Germinal center (tissue), 1 donor: ENCODE measurements around the gene NEUROD1.

Experiments used
- DNase-seq: peaks from one replicate; pipeline ENCODE4 v3.0.0; 2012; ENCODE audit warnings: mixed read lengths, low spot score

The NEUROD1 gene

DNA sequence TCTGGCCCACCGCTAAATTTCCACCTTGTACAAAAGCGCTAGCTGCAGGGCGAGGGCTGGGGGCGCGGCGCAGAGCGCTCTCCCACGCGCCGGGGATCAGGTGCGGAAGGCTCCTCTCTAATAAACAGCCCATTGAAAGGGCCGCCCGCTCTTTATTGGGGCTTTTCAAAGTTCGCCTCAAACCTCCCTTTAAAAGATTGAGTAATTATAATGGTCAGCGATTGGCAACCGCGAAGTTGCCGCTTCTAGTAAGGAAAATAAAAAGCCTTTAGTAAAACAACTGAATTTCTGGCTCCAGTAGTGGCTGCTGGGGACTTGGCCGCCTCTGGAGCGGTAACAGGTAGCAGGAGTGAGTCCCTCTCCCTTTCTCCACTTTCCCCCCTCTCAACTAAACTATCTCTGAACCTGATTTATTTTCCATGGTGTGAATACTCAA, 755 bp downstream of the NEUROD1 start:
- no peak for DNase-seq

DNA sequence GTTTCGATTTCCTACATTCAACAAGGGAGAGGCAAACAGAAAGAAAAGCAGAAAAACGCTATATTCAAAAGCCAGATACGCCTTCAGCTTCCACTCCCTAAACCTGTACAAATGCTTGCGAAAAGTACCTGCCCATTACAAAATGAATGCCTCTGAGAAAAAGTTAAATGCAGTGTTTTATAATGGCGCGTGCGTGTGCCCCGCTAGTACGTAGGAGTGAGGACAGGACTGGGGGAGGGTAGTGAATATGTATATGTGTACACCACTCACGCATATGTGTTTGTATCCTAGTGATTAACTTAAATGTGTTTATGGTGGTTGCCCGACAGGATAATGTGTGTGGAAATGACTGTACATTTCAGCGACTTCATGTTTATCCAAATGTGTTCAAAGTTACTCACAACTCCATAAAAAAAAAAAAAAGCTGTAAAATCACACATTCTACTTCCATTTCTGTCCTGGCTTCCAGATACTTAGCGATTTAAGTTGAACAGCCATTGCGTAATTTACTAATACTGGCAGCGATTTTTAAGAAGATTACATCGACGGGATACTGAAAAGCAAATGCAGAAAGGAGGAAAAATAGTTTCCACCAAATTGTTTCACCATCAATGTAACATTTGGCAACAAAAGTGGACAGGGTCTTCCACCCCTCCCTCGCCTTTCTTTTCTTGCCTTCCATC, 1.3 kb downstream of the NEUROD1 start:
- no peak for DNase-seq

DNA sequence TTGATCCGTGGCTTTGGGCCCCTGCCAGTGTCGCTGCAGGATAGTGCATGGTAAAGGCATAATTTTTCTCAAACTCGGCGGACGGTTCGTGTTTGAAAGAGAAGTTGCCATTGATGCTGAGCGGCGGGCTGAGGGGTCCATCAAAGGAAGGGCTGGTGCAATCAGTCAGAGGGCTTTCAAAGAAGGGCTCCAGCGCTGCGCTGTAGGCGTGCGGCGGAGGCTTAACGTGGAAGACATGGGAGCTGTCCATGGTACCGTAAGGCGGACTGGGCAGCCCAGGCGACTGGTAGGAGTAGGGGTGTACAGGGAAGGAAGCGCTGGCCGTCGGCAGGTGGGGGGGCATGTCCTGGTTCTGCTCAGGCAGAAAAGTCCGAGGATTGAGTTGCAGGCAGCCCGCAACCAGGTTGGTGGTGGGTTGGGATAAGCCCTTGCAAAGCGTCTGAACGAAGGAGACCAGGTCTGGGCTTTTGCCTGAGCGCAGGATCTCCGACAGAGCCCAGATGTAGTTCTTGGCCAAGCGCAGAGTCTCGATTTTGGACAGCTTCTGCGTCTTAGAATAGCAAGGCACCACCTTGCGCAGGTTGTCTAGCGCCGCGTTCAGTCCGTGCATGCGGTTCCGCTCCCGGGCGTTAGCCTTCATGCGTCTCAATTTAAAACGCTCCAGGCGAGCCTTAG, 2.3 kb downstream of the NEUROD1 start:
- DNase-seq = no peak

DNA sequence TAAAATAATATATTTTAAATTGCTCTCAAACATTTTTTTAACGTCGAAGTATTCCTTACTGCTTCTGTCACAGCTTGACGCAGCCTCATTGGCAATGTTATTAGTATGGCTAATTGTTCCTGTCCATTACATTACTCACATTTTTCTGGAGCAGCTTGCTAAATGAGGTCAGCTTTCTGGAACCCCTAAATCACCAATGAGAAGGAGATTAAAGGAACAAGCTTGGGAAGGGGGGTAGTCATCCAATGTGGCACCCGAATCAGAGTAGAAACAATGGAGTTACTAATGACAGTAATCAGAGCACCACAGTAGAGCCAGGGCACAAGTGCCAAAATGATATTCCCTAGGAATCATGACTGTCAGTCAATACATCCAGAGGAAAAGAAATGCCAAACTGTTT, 5.1 kb downstream of the NEUROD1 start:
- no peak for DNase-seq

DNA sequence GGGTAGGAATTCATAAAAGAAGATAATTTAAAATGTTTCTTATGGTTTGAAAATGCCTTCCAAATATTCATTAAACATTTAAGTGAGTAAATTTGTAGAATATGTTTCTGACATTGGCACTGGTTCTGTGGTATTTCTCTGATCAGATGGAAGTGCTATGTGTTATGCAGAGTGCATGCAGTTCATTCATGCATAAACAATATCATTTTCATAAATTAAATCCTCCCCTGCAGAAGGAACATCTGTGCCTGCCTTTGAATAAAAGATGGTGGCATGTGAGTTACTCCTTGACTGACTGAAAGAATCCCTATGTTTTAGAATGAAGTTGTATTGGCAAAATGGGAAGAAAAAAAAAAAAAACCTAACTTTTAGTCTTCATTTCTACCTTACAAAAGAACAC, 5.9 kb downstream of the NEUROD1 start:
- no peak for DNase-seq

DNA sequence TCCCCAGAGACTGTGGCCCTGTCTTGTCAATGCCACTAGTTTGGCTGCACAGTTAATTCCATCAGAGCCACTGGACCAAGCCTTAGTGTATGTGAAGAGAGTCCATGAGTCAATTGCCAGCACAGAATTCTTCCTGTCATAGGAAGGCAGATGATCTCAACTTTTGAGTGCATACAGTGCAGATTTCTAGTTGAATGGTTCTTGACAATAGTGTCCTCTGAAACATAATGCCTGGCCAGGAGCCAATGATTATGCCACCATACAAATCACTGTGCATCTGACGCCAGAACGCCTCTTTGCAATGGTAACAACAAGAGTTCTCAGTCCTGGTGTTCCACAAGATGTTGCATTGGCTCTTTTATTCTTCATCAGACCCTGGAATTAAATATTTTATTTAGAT, 7.1 kb downstream of the NEUROD1 start:
- DNase-seq = no peak

DNA sequence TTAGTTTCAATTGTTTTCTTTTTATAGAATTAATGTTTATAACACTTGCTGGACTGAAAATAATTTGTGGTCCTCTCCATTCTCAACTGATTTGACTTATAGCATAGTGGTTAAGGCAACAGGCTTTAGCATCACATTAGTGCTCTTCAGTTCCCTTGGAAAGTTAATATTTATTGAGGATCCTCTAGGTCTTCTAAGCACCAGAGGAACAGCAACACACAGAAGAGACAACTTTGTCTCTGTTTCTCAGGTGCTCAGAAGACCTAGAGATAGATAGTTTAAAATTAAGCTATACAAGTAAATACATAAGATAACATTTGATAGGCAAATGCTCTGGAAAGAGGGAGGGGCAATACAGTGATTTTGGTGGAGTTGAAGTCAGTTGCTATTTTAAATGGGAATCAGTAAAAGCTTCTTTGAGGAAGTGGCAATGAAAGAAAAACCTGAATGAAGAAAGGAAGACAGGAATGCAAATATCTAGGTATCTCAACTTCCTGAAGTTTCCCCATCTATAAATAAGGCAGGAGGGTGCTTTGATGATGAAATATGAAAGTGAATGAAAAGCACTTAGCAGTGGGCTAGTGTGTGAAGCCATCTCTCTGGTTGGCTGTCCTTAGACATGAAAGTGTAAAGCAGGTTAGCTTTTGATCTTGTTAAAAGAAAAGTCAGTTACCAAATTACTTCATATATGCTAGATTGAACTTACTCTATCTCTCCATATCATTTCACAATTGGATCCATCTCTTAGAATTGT, 7.9 kb downstream of the NEUROD1 start:
- no peak for DNase-seq

DNA sequence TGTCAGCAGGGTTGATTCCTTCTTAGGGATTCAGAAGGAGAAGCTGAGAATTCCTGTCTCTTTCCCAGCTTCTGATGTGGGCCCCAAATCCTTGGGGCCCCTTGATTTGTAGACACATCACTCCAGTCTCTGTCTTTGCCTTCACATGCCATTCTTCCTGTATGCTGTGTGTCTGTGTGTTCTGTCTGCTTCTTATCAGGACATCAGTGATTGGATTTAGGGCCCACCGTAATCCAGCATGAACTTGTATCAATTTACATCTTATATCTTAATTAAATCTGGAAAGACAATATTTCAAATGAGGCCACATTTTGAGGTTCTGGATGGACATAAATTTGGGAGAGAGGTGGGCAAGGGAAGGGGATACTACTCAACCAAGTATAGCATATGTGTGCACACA, 9.7 kb downstream of the NEUROD1 start:
- no peak for DNase-seq

DNA sequence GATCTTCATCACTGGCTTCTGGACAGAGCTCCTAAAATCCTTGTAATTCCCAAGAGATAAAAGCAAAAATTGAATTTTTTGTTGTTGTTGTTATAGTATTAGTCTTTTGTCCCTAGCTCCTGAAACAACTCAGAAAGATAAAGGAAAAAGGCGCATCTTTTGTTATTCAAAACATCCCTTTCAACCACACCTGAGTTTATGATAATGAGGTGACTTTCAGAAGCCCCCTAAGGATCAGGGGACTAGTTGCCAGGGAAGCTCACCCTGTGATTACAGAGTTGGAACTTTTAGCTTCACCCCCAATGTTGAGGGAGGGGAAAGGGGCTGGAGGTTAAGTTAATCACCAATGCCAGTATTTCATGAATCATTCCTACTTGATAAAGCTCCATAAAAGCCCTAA, 13.1 kb downstream of the NEUROD1 start:
- DNase-seq = no peak

DNA sequence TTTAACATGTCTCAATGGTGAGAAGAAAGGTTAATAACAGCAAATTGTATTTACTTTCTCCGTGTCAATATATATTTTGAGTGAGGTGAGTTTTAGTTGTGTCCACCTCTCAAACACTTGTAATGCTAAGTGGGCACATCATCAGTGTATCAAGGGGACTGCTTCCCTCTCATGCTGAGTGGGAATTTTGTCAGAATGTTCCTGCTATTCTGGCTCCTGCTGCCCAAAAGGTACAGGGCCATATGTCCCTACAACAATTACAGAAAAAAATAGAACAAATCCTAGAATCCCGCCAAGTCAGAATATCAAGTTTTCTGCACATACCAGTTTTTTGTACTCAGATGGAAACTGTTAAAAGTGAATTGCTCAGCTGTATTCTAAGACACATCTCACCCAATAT, 18.0 kb downstream of the NEUROD1 start:
- no peak for DNase-seq

DNA sequence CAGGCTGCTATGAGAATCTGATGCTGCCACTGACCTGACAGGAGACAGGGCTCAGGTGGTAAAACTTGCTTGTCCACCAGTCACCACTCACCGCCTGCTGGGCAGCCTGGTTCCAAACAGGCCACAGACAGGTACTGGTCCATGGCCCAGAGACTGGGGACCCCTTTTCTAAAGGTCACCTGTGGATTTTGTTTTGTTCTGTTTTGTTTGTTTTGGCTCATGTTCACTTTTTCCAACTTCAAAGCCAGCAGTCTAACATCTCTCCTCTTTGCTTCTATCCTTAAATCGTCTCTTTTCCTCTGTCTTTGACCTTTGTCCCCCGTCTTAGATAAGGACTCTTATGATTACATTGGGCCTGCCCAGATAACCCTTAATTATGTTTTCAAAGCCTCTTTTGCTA, 20.1 kb downstream of the NEUROD1 start:
- no peak for DNase-seq

DNA sequence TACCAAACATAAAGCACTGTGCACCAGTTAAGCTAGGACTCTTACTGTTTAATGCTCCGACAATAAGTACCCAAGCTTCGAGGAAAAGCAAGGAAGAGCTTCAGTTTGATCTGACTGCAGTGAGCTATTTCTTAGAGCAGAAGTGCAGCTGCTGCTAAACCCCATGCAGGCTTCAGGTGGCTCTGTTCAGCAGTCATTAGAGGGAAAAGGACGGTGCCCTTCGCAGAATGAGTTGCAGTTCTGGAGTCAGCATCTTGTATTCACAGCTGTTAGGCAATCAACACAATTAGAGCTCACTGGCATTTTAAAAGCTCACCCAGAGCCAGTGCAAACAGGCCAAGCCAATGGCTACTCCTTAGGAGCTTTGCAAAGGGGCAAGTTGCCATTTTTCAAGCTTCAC, 21.9 kb downstream of the NEUROD1 start:
- DNase-seq = no peak

DNA sequence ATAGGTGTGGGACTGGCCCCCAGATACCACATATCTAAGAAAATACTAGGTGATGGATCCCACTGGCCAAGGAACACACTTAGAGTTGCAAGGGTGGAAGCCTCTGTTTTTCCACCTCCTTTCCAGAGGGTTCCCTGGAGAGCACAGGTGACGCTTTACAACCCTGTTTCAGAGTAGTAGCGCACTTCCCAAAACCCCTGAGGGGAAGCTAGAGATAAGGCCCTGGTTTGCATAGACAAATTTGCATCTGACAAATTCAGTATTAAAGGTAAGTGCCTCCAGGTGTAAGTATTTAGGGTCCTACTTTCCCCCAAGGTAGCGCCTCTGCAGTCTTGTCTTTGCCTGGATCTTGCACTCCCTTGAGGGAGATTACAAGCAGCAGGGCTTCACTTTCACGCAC, 22.9 kb downstream of the NEUROD1 start:
- peak; percentile 35 for DNase-seq

DNA sequence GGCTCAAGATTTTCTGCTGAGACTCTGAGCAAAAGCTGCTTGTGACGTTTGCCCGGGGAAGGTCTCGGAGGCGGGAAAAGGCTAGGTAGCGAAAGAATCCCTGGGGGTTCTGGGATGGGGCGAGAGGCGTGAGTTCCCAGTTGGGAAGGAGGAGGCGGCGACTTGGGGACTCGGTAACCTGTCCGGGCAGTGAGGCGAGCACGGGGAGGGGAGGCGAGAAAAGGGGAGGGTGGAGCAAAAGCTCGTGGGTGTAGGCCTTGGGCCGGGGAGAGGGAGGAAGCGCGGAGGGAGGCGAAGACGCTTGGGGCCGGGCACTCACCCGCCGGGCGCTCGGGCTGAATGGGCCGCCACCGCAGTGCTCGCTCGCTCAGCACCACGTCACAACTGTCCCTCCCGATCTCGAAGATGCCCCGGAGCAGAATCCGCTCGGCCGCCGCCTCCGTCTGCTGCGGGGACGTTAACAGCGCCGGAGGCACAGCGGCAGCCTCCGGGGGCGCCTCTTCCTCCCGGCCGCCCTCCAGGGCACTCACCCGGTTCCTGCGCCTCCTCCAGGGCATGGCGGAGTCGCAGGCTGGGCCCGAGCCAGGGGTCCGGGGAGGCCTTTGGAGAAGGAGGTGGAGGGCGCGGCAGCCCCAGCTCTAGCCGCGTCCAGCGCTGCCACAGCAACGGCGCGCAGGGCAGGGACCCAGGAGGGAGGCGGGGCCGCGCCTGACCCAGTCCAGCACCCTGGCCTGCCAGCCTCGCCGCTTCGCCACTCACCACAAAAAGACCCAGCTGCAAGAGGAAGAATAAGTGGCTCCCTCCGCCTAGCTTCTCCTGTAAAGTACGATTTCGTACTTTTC, 23.6 kb downstream of the NEUROD1 start, which contains the start of gene CERKL:
Gene CERKL, minus strand, starts transcription at position 656 of the 842 bp plus-strand sequence. Its CDS starts 99 bp downstream, at position 557.
- DNase-seq = peak; percentile 54

DNA sequence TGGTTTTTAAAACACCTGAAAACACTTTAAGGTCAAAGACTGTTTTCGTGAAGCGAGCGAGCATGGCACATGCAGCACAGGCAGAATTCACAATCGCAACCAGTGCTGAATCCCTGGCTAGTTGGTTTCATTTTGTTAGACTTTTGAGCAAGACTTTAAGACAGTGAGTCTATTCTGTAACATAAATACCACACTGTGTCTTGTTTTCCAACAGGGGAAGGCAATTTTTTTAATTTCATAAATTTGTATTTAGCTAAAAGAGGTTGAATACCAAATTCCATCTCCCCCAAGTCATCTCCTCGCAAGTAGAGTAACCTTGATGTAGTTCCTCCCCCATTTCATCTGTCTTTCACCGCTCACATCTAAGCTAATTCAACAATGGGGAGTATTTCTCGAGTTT, 24.8 kb downstream of the NEUROD1 start:
- no peak for DNase-seq

DNA sequence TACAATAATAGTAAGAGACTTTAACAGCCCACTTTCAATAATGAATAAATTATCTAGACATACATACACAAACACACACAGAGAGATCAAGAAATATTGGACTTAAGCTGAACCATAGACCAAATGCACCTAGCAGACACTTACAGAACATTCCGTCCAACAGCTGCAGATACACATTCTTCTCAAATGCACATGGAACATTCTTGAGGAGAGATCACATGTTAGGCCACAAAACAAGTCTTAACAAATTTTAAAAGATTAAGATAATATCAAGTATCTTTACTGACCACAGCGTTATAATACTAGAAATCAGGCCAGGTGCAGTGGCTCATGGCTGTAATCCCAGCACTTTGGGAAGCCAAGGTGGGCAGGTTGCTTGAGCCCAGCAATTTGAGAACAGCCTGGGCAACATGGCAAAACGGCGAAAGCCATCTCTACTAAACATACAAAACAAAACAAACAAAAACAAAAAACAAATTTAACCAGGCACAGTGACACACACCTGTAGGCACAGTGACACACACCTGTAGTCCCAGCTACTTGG, 30.8 kb downstream of the NEUROD1 start:
- no peak for DNase-seq

DNA sequence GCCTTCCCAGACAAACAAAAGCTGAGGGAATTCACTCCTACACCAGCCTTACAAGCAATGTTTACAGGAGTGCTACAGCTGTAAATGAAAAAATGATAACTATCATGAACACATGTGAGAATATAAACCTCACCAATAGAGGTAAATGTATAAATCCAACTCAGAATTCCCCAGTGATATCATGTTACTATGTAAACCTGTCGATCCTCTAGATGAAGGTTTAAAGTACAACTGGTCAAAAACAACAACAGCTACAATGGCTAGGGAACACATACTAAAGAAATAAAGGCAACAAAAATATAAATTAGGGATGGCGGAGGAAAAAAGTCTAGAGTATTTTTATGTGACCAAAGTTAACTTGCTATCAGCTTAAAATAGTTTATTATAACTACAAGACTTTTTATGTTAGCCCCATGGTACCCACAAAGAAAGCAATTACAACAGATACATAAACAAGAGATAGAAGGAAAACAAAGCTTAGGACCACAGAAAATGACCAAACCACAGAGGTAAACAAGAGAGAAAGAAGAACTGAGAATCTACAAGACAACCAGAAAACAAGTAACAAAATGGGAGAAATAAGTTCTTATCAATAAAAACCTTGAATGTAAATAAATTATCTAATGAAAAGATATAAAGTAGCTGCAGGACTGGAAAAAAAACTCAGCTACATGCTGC, 31.7 kb downstream of the NEUROD1 start:
- no peak for DNase-seq

DNA sequence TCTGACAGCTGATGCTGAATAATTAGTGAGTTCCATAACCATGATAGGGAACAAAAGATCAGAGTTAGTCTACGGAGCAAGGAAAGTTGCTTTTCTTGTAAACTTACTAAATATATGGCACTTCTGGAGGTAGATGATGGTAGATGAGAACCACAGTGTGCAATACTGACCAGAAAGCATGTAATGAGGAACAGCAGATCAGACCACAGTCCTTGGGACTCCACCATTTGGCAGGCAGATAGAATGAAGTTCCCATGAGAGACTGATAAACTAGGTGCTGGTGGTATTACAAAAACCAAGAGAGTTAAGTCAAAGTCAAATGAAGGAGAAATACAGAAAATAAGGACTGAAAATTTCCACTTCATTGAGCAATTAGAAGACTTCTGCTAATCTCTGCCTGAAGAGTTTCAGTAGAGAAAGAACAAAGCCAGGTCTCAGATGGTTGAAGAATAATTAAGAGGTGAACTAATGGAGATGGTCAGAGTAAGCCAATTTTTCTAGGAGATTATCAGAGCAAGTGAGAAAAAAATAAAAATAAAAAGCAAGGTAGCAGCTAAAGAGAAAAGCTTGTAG, 33.8 kb downstream of the NEUROD1 start:
- DNase-seq = no peak

DNA sequence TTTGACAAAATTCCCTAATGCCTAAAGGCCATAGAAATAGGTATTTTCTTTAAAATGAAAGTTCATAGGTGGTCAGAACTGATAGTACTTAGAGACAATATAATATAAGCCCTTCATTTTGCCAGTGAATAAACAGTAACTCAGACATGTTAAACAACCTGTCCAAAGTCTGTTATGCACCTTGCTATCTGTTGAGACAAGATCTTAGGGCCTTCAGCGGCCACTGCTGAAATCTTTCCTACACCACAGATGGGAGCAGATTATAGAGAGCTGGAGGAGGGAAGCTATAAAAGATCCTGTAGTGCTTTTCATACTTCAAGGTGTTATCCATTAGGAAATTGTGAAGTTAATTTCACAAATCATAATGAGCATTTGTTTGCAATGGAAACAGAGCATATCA, 37.2 kb downstream of the NEUROD1 start:
- no peak for DNase-seq

DNA sequence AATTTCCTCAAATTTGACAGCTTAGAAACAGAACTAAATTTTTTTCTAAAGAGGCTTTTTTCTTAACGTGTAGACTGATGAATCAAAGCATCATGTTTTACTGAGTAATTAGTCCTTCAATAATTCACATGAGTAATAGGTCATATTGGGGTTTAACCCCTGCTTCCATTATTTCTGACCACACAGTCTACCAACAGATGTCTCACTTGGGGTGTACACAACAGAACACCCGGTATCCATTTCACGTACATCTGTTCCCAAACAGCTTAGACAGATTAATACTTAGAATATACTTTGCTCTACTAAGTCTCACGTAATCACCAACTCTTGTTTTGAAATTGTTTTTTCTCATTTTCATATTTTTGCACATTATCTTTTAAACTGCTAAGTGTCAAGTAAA, 38.2 kb downstream of the NEUROD1 start:
- DNase-seq = no peak

DNA sequence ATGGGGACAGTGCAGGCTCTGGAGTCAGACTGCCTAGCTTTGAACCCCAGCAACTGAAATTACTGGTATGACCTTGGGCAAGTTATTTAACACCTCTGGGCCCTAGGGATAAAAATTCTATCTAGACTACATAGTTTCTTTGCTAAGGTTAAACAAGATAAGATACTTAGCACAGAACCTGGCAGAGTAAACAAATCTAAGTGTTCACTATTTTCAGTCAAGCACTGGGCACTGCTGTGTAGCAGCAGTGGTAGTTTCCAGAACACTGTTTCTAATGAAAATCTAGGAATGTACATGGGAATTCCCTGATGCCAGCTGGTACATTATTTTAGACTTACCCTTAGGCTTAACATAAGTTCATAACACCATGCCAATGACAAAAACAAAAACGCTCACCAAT, 40.6 kb downstream of the NEUROD1 start:
- no peak for DNase-seq
